ENCODE data around the gene MAN1A1. TPM values are rescaled to one million over a fixed set of nuclear protein-coding genes. Genes with fewer than 3 reads are reported as not detected.
"Not testable (repeated sequence)": the region's sequence is repeated elsewhere in the genome, so short reads cannot be mapped to it uniquely, and the experiment has no call there.

Gene MAN1A1
- total RNA-seq, 2 donors from 2014 or later, result 98.6 to 115 TPM

- Histone ChIP-seq H3K36me3 (no peaks in the 10 kb centered on the region), H3K4me3 (no peak overlapping the region), H3K27ac (no peak overlapping the region), H3K9me3 (peaks cover 2% of the 10 kb centered on the region), H3K4me1 (ENCODE audit: control insufficient read depth in 1 of 2, low read depth in 2 of 2) (no peaks in the 10 kb centered on the region), H3K27me3 (replicated peaks; ENCODE audit: insufficient read depth) (no peaks in the 10 kb centered on the region)
- DNase-seq (ENCODE audit: low spot score) (no peak), ATAC-seq (ENCODE audit: insufficient number of reproducible peaks, low FRiP score, low read depth) (no peak)
- no peak for TF ChIP-seq CTCF (IDR thresholded peaks at IDR 0.05)
Observed at GRCh38 chr6:119379809-119380208, 30.2 kb upstream of the MAN1A1 start.

- H3K36me3 ChIP-seq; H3K27ac ChIP-seq; H3K4me1 ChIP-seq (ENCODE audit: control insufficient read depth in 1 of 2, low read depth in 2 of 2); DNase-seq (ENCODE audit: low spot score); H3K9me3 ChIP-seq; ATAC-seq (ENCODE audit: insufficient number of reproducible peaks, low FRiP score, low read depth); H3K27me3 ChIP-seq (replicated peaks; ENCODE audit: insufficient read depth); H3K4me3 ChIP-seq: not testable (repeated sequence)
Observed at GRCh38 chr6:119377043-119377442, 27.5 kb upstream of the MAN1A1 start.

GRCh38 chr6:119370080-119370479, 20.5 kb upstream of the MAN1A1 start:
- Histone ChIP-seq H3K9me3 (no peaks in the 10 kb centered on the region), H3K36me3 (no peaks in the 10 kb centered on the region), H3K4me1 (ENCODE audit: control insufficient read depth in 1 of 2, low read depth in 2 of 2) (no peaks in the 10 kb centered on the region), H3K27ac (no peak overlapping the region), H3K4me3 (no peak overlapping the region), H3K27me3 (replicated peaks; ENCODE audit: insufficient read depth) (no peaks in the 10 kb centered on the region)
- ATAC-seq (ENCODE audit: insufficient number of reproducible peaks, low FRiP score, low read depth), result no peak
- TF ChIP-seq CTCF (IDR thresholded peaks at IDR 0.05), result no peak
- DNase-seq (ENCODE audit: low spot score), result no peak

- Histone ChIP-seq H3K4me3 (no peak overlapping the region), H3K27ac (no peak overlapping the region), H3K9me3 (no peaks in the 10 kb centered on the region), H3K36me3 (no peaks in the 10 kb centered on the region), H3K27me3 (replicated peaks; ENCODE audit: insufficient read depth) (no peaks in the 10 kb centered on the region), H3K4me1 (ENCODE audit: control insufficient read depth in 1 of 2, low read depth in 2 of 2) (no peaks in the 10 kb centered on the region)
- no peak for TF ChIP-seq CTCF (IDR thresholded peaks at IDR 0.05)
- DNase-seq (ENCODE audit: low spot score) (no peak), ATAC-seq (ENCODE audit: insufficient number of reproducible peaks, low FRiP score, low read depth) (no peak)
Observed at GRCh38 chr6:119368921-119369320, 19.4 kb upstream of the MAN1A1 start.

- no peaks in the 10 kb centered on the region for H3K9me3 ChIP-seq
- no peaks in the 10 kb centered on the region for H3K36me3 ChIP-seq
- TF ChIP-seq CTCF (IDR thresholded peaks at IDR 0.05), result no peak
- no peak overlapping the region for H3K4me3 ChIP-seq
- ATAC-seq (ENCODE audit: insufficient number of reproducible peaks, low FRiP score, low read depth) (no peak), DNase-seq (ENCODE audit: low spot score) (no peak)
- no peaks in the 10 kb centered on the region for H3K4me1 ChIP-seq (ENCODE audit: control insufficient read depth in 1 of 2, low read depth in 2 of 2)
- H3K27ac ChIP-seq, result no peak overlapping the region
- no peaks in the 10 kb centered on the region for H3K27me3 ChIP-seq (replicated peaks; ENCODE audit: insufficient read depth)
Observed at GRCh38 chr6:119361209-119361608, 11.6 kb upstream of the MAN1A1 start.

GRCh38 chr6:119360262-119360915, 10.8 kb upstream of the MAN1A1 start:
- H3K4me1 ChIP-seq (ENCODE audit: control insufficient read depth in 1 of 2, low read depth in 2 of 2), result no peaks in the 10 kb centered on the region
- no peak for DNase-seq (ENCODE audit: low spot score)
- no peaks in the 10 kb centered on the region for H3K27me3 ChIP-seq (replicated peaks; ENCODE audit: insufficient read depth)
- no peak for TF ChIP-seq CTCF (IDR thresholded peaks at IDR 0.05)
- H3K9me3 ChIP-seq, result no peaks in the 10 kb centered on the region
- ATAC-seq (ENCODE audit: insufficient number of reproducible peaks, low FRiP score, low read depth), result no peak
- H3K4me3 ChIP-seq, result no peak overlapping the region
- H3K36me3 ChIP-seq, result no peaks in the 10 kb centered on the region
- no peak overlapping the region for H3K27ac ChIP-seq
